22Rv1 (cell line): ENCODE data around the gene PCYT2.

Experiments used
- ZFX ChIP-seq: fragments of 450-650 bp; IDR thresholded peaks from 2 replicates; pipeline ENCODE4 v1.6.1; 2017; ENCODE audit warnings: antibody characterized with exemption, borderline replicate concordance
- TF ChIP-seq, protein P1 (sequence below): fragments of 450-650 bp; IDR thresholded peaks from 2 replicates; pipeline ENCODE4 v1.5.1; 2017; ENCODE audit warnings: mild to moderate bottlenecking

DNA sequence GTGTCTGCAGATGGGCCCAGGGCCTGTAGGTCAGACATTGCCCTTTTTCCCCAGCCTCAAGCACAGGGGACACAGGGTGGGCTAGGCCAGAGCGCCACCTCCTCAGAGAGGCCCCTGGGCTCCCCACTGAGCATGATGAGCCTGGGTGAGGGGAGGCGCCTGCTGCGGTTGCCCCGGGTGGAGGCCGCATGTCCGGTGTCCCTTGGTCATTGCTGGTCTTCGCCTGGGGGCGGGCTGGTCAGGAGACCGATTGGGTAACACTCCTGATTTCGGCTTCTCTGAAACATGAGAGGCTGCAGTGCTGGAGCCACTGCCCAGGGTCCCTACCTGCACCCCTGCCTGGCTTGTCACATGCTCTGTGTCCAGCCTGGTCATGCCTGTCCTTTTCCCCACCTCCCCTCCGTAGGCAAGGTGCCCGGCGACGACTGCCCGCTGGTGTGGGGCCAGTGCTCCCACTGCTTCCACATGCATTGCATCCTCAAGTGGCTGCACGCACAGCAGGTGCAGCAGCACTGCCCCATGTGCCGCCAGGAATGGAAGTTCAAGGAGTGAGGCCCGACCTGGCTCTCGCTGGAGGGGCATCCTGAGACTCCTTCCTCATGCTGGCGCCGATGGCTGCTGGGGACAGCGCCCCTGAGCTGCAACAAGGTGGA lies 11.6 kb downstream of the PCYT2 start:
- TF ChIP-seq, protein P1, sequence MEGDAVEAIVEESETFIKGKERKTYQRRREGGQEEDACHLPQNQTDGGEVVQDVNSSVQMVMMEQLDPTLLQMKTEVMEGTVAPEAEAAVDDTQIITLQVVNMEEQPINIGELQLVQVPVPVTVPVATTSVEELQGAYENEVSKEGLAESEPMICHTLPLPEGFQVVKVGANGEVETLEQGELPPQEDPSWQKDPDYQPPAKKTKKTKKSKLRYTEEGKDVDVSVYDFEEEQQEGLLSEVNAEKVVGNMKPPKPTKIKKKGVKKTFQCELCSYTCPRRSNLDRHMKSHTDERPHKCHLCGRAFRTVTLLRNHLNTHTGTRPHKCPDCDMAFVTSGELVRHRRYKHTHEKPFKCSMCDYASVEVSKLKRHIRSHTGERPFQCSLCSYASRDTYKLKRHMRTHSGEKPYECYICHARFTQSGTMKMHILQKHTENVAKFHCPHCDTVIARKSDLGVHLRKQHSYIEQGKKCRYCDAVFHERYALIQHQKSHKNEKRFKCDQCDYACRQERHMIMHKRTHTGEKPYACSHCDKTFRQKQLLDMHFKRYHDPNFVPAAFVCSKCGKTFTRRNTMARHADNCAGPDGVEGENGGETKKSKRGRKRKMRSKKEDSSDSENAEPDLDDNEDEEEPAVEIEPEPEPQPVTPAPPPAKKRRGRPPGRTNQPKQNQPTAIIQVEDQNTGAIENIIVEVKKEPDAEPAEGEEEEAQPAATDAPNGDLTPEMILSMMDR: no peak
- no peak for TF ChIP-seq ZFX
